ENCODE results near the gene TMEM233. TPM values are rescaled to one million over a fixed set of nuclear protein-coding genes. Genes with fewer than 3 reads are reported as not detected.
A peak's percentile ranks its signal among the peaks of the same experiment; 100 is the strongest.

TMEM233 gene
- total RNA-seq, 1 experiment from 2014 or later, result 6.5 TPM

DNA sequence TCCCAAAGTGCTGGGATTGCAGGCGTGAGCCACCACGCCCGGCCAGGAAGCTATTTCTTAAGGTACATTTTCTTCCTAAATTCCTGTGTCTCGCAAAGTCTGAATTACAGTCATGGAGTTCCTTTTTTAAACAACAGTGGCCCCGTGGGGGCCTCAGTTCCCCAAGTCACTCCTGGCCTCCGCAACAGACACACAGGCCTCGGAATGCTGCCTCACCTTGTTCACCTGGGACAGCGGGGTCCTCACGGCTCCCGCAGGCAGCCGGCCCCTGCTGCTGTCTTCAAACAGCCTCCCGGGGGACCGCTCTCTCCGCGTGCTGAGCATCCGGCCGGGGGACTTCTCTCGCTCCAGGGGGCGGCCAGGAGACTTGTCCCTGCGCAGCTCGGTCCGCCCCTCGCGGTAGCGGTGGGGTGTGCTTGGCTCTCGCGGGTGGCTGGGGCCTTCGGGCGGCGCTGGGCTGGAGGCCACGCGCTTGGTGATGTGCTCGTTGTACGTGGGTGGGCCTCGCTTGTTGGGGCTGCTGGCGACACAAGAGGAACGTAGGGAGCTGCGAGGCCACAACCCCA is 96.4 kb downstream of the TMEM233 start:
- Histone ChIP-seq H3K9me3 (replicated peaks) (no peaks in the 10 kb centered on the region), H3K27ac (no peak overlapping the region), H3K36me3 (peaks cover 22% of the 10 kb centered on the region), H3K4me3 (no peak overlapping the region), H3K27me3 (no peaks in the 10 kb centered on the region), H3K4me1 (peaks cover 17% of the 10 kb centered on the region)
- no peak for DNase-seq

- DNase-seq, result no peak
- Histone ChIP-seq H3K4me3 (no peak overlapping the region), H3K36me3 (peaks cover 28% of the 10 kb centered on the region)
Observed at GRCh38 chr12:119691202-119691810, 97.7 kb downstream of the TMEM233 start.

DNA sequence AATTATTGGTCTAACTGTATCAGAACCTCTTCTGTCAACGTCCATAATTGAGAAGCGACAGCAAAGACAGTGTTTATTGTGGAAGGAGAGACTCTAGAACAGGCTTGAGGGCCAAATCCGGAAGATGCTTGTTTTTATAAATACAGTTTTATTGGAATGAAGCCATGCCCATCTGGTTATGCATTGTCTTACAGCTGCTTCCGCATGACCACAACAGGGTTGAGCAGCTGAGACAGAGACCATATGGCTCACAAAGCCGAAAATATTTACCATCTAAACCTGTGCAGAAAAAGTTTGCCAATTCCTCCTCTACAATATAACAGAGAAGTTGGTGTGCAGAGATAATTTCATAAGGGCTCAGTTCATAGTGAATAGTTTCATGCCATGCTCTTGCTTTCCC is 98.8 kb downstream of the TMEM233 start:
- H3K27ac ChIP-seq, result peak overlapping the region; percentile 39

More at GRCh38 chr12:119691202-119691810, 97.7 kb downstream of the TMEM233 start:
- Histone ChIP-seq H3K27ac (no peak overlapping the region), H3K27me3 (no peaks in the 10 kb centered on the region), H3K9me3 (replicated peaks) (no peaks in the 10 kb centered on the region), H3K4me1 (peaks cover 17% of the 10 kb centered on the region)

More for the DNA sequence above, 98.8 kb downstream of the TMEM233 start:
- Histone ChIP-seq H3K27me3 (no peaks in the 10 kb centered on the region), H3K36me3 (peaks cover 28% of the 10 kb centered on the region), H3K4me3 (no peak overlapping the region), H3K4me1 (peaks cover 17% of the 10 kb centered on the region), H3K9me3 (replicated peaks) (no peaks in the 10 kb centered on the region)
- peak; percentile 27 to 59 for DNase-seq

Other genes with a start within 250 kb of the TMEM233 start
- 23.9 and 24.6 TPM in 2 replicates for gene PRKAB1, start 74.4 kb downstream of the TMEM233 start, total RNA-seq (2014; rRNA removed; shearing (Covaris generic))

Data from SJCRH30 (cell line).